ENCODE results near the gene IGF2. TPM values are rescaled to one million over a fixed set of nuclear protein-coding genes. Genes with fewer than 3 reads are reported as not detected.

The IGF2 gene
- total RNA-seq, 1 experiment from 2014 or later, result 14.5 TPM

- CTCF ChIA-PET, result no interaction called here
- Histone ChIP-seq H3K36me3 (ENCODE audit: control insufficient read depth, insufficient read depth, low read length) (no peaks in the 10 kb centered on the region), H3K27ac (ENCODE audit: low read length) (no peak overlapping the region), H3K9me3 (ENCODE audit: control insufficient read depth, insufficient read depth, low read depth, low read length) (no peaks in the 10 kb centered on the region), H3K4me3 (ENCODE audit: low read depth in 2 of 2, low read length in 2 of 2) (no peak overlapping the region), H3K4me1 (ENCODE audit: control insufficient read depth, insufficient read depth, low read length) (no peaks in the 10 kb centered on the region), H3K27me3 (ENCODE audit: control insufficient read depth, insufficient read depth, low read length) (no peaks in the 10 kb centered on the region)
- TF ChIP-seq CTCF (IDR thresholded peaks at IDR 0.05) (no peak), POLR2AphosphoS5 (IDR thresholded peaks at IDR 0.05; ENCODE audit: low read depth, low read length) (no peak), REST (IDR thresholded peaks at IDR 0.05; ENCODE audit: insufficient read depth in 1 of 2, low read depth in 2 of 2, low read length in 1 of 2) (no peak), SIN3A (IDR thresholded peaks at IDR 0.05; ENCODE audit: borderline replicate concordance, insufficient read depth, low read depth, low read length) (no peak), TCF7L2 (IDR thresholded peaks at IDR 0.05; ENCODE audit: low read depth, low read length) (no peak)
- in situ Hi-C loops (cut with HindIII; ENCODE audit: low pct_unique_long_range_greater_than_20kb, low sequenced_read_pairs), result no loop called here
- intact Hi-C loops (cut with micrococcal nuclease; ENCODE audit: unreplicated experiment), result no loop called here
- no peak for ATAC-seq
- no TSS peak for BruUV-seq (replicated peaks)
- POLR2A ChIA-PET, result interaction anchor here (1.1 kb wide), 1 partner anchor 9 kb away, joined by 9 read pairs; no protein-coding TSS in a partner anchor
- no peak for DNase-seq (ENCODE audit: low read depth, low spot score)
These were observed 31.1 kb downstream of the IGF2 start for GRCh38 chr11:2107941-2108630.

GRCh38 chr11:2107521-2107920 is 31.7 kb downstream of the IGF2 start:
- DNase-seq (ENCODE audit: low read depth, low spot score) (no peak), ATAC-seq (no peak)
- CTCF ChIA-PET, result no interaction called here
- TF ChIP-seq TCF7L2 (IDR thresholded peaks at IDR 0.05; ENCODE audit: low read depth, low read length) (no peak), SIN3A (IDR thresholded peaks at IDR 0.05; ENCODE audit: borderline replicate concordance, insufficient read depth, low read depth, low read length) (no peak), POLR2AphosphoS5 (IDR thresholded peaks at IDR 0.05; ENCODE audit: low read depth, low read length) (no peak), CTCF (IDR thresholded peaks at IDR 0.05) (no peak), REST (IDR thresholded peaks at IDR 0.05; ENCODE audit: insufficient read depth in 1 of 2, low read depth in 2 of 2, low read length in 1 of 2) (no peak)
- Histone ChIP-seq H3K4me3 (ENCODE audit: low read depth in 2 of 2, low read length in 2 of 2) (no peak overlapping the region), H3K9me3 (ENCODE audit: control insufficient read depth, insufficient read depth, low read depth, low read length) (no peaks in the 10 kb centered on the region), H3K36me3 (ENCODE audit: control insufficient read depth, insufficient read depth, low read length) (no peaks in the 10 kb centered on the region), H3K27me3 (ENCODE audit: control insufficient read depth, insufficient read depth, low read length) (no peaks in the 10 kb centered on the region), H3K4me1 (ENCODE audit: control insufficient read depth, insufficient read depth, low read length) (no peaks in the 10 kb centered on the region), H3K27ac (ENCODE audit: low read length) (no peak overlapping the region)
- intact Hi-C loops (cut with micrococcal nuclease; ENCODE audit: unreplicated experiment) (no loop called here), in situ Hi-C loops (cut with HindIII; ENCODE audit: low pct_unique_long_range_greater_than_20kb, low sequenced_read_pairs) (no loop called here)
- BruUV-seq (replicated peaks), result no TSS peak
- POLR2A ChIA-PET, result interaction anchor here (1.1 kb wide), 1 partner anchor 9 kb away, joined by 9 read pairs; no protein-coding TSS in a partner anchor

Measured in Panc1 (cell line).